A549 (cell line): ENCODE results near the gene PTPRN2. TPM values are rescaled to one million over a fixed set of nuclear protein-coding genes. Genes with fewer than 3 reads are reported as not detected.

ENCODE experiments used
- ATAC-seq, 2 experiments: fragments of 200-7000 bp in 1 of 2; fragments of >200 bp in 1 of 2; cut with Nextera tagmentation in 1 of 2; cut with Tn5 transposase in 1 of 2; 3 replicates each; pipeline versions ENCODE4 v1.8.0 to v1.9.1; 2018 to 2020; ENCODE audit warnings: mild to moderate bottlenecking in 1 of 2, moderate library complexity in 1 of 2
- CTCF ChIA-PET: fragments of 300-600 bp; sonication (Branson Sonifier 250); formaldehyde crosslinking; extraction: SDS; loops from one replicate; lab custom pipeline; 2021; ENCODE audit warnings: antibody characterized with exemption, inconsistent platforms; lab: Yijun Ruan, JAX
- POLR2A ChIA-PET: fragments of 350-600 bp; formaldehyde crosslinking; extraction: SDS; loops from one replicate; lab custom pipeline; 2021; ENCODE audit warnings: antibody characterized with exemption, inconsistent platforms; lab: Yijun Ruan, JAX
- DNase-seq, 2 experiments: peaks; one replicate each; pipeline versions ENCODE4 v3.0.0 to v3.0.0-alpha.2; 2011 to 2016; ENCODE audit warnings: low read depth in 1 of 2, low spot score in 1 of 2
- FAIRE-seq: peaks from 2 replicates; lab custom pipeline; 2011; peaks lifted over from hg19 to GRCh38; lab: Jason Lieb, UNC
- H3K27ac ChIP-seq, 2 experiments: fragments of >200 bp; sonication (Bioruptor Twin); formaldehyde crosslinking; 3 replicates each; pipeline ENCODE4 v1.5.1; 2016 to 2017
- H3K4me1 ChIP-seq: fragments of >200 bp; sonication (Bioruptor Twin); formaldehyde crosslinking; 3 replicates; pipeline ENCODE4 v1.6.1; 2016
- H3K4me2 ChIP-seq: fragments of >200 bp; sonication (Bioruptor Twin); formaldehyde crosslinking; 3 replicates; pipeline ENCODE4 v1.6.1; 2016
- H3K4me3 ChIP-seq: fragments of >200 bp; sonication (Bioruptor Twin); formaldehyde crosslinking; 3 replicates; pipeline ENCODE4 v1.5.1; 2016
- H3K9me3 ChIP-seq: fragments of >200 bp; sonication (Bioruptor Twin); formaldehyde crosslinking; 3 replicates; pipeline ENCODE4 v1.6.1; 2016
- CHD2 ChIP-seq: fragments of 150-350 bp; IDR thresholded peaks from 2 replicates; pipeline ENCODE4 v1.6.1; 2014; ENCODE audit warnings: low read length; ENCODE audit not compliant: partially characterized antibody
- ELK1 ChIP-seq: fragments of 150-350 bp; IDR thresholded peaks from 2 replicates; pipeline ENCODE4 v1.6.1; 2014; ENCODE audit warnings: low read depth, mild to moderate bottlenecking, low read length
- EP300 ChIP-seq, 2 experiments: fragments of >200 bp; sonication (Bioruptor Twin); formaldehyde crosslinking; IDR thresholded peaks; 2 replicates in 1 of 2; 3 replicates in 1 of 2; pipeline ENCODE4 v1.6.1; 2016 to 2017
- FOSB ChIP-seq: fragments of 250-450 bp; sonication (Bioruptor Pico); IDR thresholded peaks from 2 replicates; pipeline ENCODE4 v1.5.0; 2020; ENCODE audit warnings: mild to moderate bottlenecking, moderate library complexity
- FOXS1 ChIP-seq: fragments of 250-450 bp; sonication (Bioruptor Pico); IDR thresholded peaks from 2 replicates; pipeline ENCODE4 v1.5.0; 2020; ENCODE audit warnings: mild to moderate bottlenecking, moderate library complexity
- JUN ChIP-seq, 2 experiments: fragments of >200 bp; sonication (Bioruptor Twin); formaldehyde crosslinking; IDR thresholded peaks; 2 replicates in 1 of 2; 3 replicates in 1 of 2; pipeline ENCODE4 v1.6.1; 2016 to 2017
- KDM1A ChIP-seq: fragments of 200-600 bp; sonication (generic); IDR thresholded peaks from 2 replicates; pipeline ENCODE4 v1.6.1; 2016; ENCODE audit warnings: low read depth, mild to moderate bottlenecking
- MAFK ChIP-seq: fragments of 450-650 bp; IDR thresholded peaks from 2 replicates; pipeline ENCODE4 v1.6.1; 2014; ENCODE audit not compliant: partially characterized antibody
- MYC ChIP-seq: IDR thresholded peaks from 2 replicates; pipeline ENCODE4 v1.6.1; 2012; ENCODE audit warnings: mild to moderate bottlenecking, inconsistent platforms, low read length, improper control_type of control experiment, borderline replicate concordance
- POLR2A ChIP-seq: IDR thresholded peaks from 2 replicates; pipeline ENCODE4 v1.6.1; 2012; ENCODE audit warnings: mild to moderate bottlenecking, low read length
- RAD21 ChIP-seq, 2 experiments: fragments of >200 bp in 1 of 2; sonication (Bioruptor Twin) in 1 of 2; formaldehyde crosslinking in 1 of 2; IDR thresholded peaks in 1 of 2; conservative IDR thresholded peaks in 1 of 2; 2 replicates in 1 of 2; 3 replicates in 1 of 2; pipeline ENCODE4 v1.6.1; 2012 to 2018; ENCODE audit warnings: inconsistent platforms in 1 of 2
- RCOR1 ChIP-seq: fragments of 150-350 bp; IDR thresholded peaks from 2 replicates; pipeline ENCODE4 v1.6.1; 2014; ENCODE audit warnings: antibody characterized with exemption, low read length, low read depth
- RFX5 ChIP-seq: fragments of 450-650 bp; IDR thresholded peaks from 2 replicates; pipeline ENCODE4 v1.7.1; 2014; ENCODE audit warnings: antibody characterized with exemption, mild to moderate bottlenecking, moderate library complexity
- SMC3 ChIP-seq: fragments of >200 bp; sonication (Bioruptor Twin); formaldehyde crosslinking; IDR thresholded peaks from 3 replicates; pipeline ENCODE4 v1.6.1; 2018; ENCODE audit warnings: inconsistent platforms
- USF2 ChIP-seq: fragments of 450-650 bp; IDR thresholded peaks from 2 replicates; pipeline ENCODE4 v1.6.1; 2014; ENCODE audit warnings: antibody characterized with exemption
- WGBS: methylation state at CpG from one replicate; pipeline ENCODE4 v1.1.6; 2017; ENCODE audit errors: missing lambda C conversion rate; 5-methylcytosine and 5-hydroxymethylcytosine counted together
- polyA plus RNA-seq, 4 experiments: library from polyadenylated mRNA; depleted of rRNA in 3 of 4; stranded (reverse); fragments of >200 nt; fragmentation: RNase III in 1 of 4; extraction: RNeasy Plus Mini Kit Qiagen cat#74134 plus additional on column Dnase treatment in 1 of 4; gene quantifications; 2 replicates in 3 of 4; 3 replicates in 1 of 4; pipeline ENCODE4 v1.2.3, GENCODE V29; 2011 to 2017

PTPRN2 gene
- polyA plus RNA-seq, 2 of the 4 experiments (the other 2 are of a cell fraction), result 0.41 to 1.2 TPM

GRCh38 chr7:158284121-158284520 lies 303.5 kb downstream of the PTPRN2 start:
- TF ChIP-seq KDM1A, result no peak
- no peak overlapping the region for H3K4me3 ChIP-seq
- H3K4me1 ChIP-seq, result no peaks in the 10 kb centered on the region
- ATAC-seq (no peak), FAIRE-seq (no peak), DNase-seq (no peak)
- H3K9me3 ChIP-seq, result peaks cover 7% of the 10 kb centered on the region; the same call in 1 of the 3 replicates
- ChIA-PET POLR2A (no interaction called here), CTCF (no interaction called here)
- WGBS, result 5% methylated on average over 6 of the region's 6 CpGs
- H3K27ac ChIP-seq, result no peak overlapping the region
- H3K4me2 ChIP-seq, result no peak overlapping the region

- CTCF ChIA-PET, result no interaction called here
- no peak for FAIRE-seq
- no peak for TF ChIP-seq JUN (IDR thresholded peaks at IDR 0.05)
- TF ChIP-seq RAD21 (conservative IDR thresholded peaks at IDR 0.05 in 1 of 2, IDR thresholded peaks at IDR 0.05 in 1 of 2), result no peak
- no peak for TF ChIP-seq RCOR1
- TF ChIP-seq ELK1, result no peak
- TF ChIP-seq USF2, result no peak
- TF ChIP-seq FOXS1, result no peak
- TF ChIP-seq MAFK, result no peak
- TF ChIP-seq SMC3, result no peak
- no peak for TF ChIP-seq KDM1A
- no peak for TF ChIP-seq RFX5
- TF ChIP-seq EP300 (IDR thresholded peaks at IDR 0.05), result no peak
- no peak for TF ChIP-seq CHD2
- TF ChIP-seq MYC, result no peak
- TF ChIP-seq FOSB, result no peak
- TF ChIP-seq, all 56 proteins: peak for 0
Observed at GRCh38 chr7:158283016-158283974, 304.3 kb downstream of the PTPRN2 start.

GRCh38 chr7:158282461-158283001 lies 305.1 kb downstream of the PTPRN2 start:
- ChIA-PET CTCF (no interaction called here), POLR2A (no interaction called here)
- no peak for ATAC-seq
- Histone ChIP-seq H3K27ac (no peak overlapping the region), H3K4me1 (no peaks in the 10 kb centered on the region), H3K4me3 (no peak overlapping the region), H3K9me3 (peaks cover 7% of the 10 kb centered on the region; the same call in 1 of the 3 replicates), H3K4me2 (no peak overlapping the region)
- 36% methylated on average over 24 of the region's 24 CpGs for WGBS
- DNase-seq, result no peak
- no peak for FAIRE-seq
- TF ChIP-seq USF2 (no peak), POLR2A (no peak)
- TF ChIP-seq, all 56 proteins: peak for 0

More at GRCh38 chr7:158283016-158283974, 304.3 kb downstream of the PTPRN2 start:
- no peak overlapping the region for H3K4me3 ChIP-seq
- POLR2A ChIA-PET, result no interaction called here
- no peak overlapping the region for H3K27ac ChIP-seq
- H3K4me1 ChIP-seq, result no peaks in the 10 kb centered on the region
- no peak for ATAC-seq
- no peak overlapping the region for H3K4me2 ChIP-seq
- H3K9me3 ChIP-seq, result peaks cover 7% of the 10 kb centered on the region; the same call in 1 of the 3 replicates
- no peak for DNase-seq
- 43% methylated on average over 29 of the region's 32 CpGs for WGBS

GRCh38 chr7:158281441-158281840 lies 306.2 kb downstream of the PTPRN2 start:
- no peak for DNase-seq
- POLR2A ChIA-PET, result no interaction called here
- TF ChIP-seq USF2, result no peak
- no peak for ATAC-seq
- H3K4me3 ChIP-seq, result no peak overlapping the region
- WGBS, result 39% methylated on average over 8 of the region's 8 CpGs
- no peak for FAIRE-seq
- no peak overlapping the region for H3K4me2 ChIP-seq
- H3K4me1 ChIP-seq, result no peaks in the 10 kb centered on the region
- no peak overlapping the region for H3K27ac ChIP-seq
- CTCF ChIA-PET, result no interaction called here
- peaks cover 5% of the 10 kb centered on the region; the same call in 1 of the 3 replicates for H3K9me3 ChIP-seq
